GM18517 (cell line): Measurements from ENCODE around the gene MROH7.

Experiments
- ATAC-seq: cut with Tn5 transposase; IDR thresholded peaks from one replicate; pipeline ENCODE4 v1.9.1; 2021; ENCODE audit warnings: mild to moderate bottlenecking, moderate library complexity; ENCODE audit not compliant: unreplicated experiment

The MROH7 gene

DNA sequence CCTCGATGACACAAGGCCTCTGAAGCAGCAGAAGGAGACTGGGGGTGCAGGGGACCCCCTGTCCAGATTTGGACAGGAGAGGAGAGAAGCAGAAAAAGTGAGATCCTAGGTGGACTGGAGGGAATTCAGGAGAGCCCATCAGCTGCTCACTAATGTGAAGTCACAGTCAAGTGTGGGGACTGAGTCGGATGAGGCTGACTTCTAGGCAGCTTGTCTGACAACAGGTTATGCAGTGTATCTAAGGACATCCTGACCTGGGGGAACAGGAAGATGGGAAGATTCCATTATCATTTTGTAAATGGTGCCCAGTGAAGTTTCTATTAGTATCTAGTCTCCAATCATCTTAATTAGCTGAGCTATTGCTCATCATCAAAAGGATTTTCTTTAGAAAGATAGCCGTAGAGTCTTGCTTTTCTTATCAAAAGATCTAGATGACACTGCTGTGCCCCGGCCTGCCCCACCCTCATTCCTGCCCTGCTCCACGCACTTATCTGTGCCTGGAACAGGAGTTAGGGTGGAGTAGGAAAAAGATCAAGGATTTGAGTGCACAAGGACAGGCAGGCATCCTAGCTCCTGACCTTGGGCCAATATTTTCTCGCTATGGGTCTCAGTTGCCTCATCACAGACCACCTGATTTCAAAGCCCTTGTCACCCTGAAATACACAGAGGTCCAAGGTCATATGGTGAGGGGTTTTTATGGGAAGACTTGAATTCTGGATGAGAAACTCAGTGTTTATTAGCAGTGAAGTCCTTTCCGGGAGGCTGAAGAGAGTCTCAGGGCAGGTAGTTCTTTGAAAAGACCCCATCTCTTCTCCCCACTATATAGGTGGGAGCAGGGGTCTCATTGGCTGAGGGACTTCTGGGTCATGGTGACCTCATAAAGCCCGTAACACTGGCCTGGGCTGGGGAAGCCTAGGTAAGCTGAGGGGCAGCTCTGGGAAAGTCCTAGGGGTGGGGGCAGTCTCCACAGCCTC lies at the start of gene MROH7:
Gene MROH7, plus strand, starts transcription at position 924 of the 974 bp plus-strand sequence. CDS start 11,141 bp downstream, outside the sequence.
- no peak for ATAC-seq

DNA sequence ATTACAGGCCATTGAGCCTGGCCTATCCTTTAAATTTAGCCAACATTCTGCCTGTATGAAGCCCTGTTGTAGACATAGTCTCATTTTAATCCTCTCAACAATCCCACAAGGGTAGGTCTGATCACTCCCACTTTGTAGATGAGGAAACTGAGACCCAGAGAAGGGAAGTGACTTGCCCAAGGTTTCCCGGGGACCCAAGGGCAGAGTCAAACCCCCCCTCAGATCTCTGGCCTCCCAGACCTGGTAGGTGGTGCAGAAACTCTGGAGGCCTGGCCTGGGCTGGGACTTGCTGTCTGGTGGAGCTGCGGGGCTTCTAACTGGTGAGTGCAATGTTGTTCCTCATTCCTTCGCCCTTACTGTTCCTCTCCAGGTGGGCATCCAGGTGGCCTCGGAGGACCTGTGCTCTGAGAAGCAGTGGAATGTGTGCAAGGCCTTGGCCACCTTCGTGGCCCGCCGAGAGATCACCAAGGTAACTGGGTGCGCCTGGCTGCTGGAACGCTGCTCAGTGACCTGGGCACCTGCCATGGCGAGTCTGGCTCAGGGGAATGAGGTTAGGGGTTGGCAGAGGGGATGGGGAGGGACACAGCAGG lies 47.9 kb upstream of the MROH7 start:
- no peak for ATAC-seq

DNA sequence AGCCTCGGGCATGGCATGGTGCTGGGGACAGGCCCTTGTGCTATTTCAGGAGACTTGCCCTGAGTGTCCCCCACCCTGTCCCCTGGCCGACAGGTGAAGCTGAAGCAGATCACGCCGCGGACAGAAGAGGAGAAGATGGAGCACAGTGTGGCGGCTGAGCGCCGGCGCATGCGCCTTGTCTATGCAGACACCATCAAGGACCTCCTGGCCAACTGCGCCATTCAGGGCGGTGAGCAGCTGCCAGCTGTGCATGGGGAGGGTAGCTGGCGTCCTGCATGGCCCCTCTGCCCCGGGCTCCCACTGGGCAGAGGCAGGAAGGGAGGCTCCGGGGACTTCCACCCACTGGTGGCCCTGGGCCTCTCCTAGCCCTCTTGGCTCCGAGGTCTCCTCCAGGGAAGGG lies 47.1 kb upstream of the MROH7 start:
- ATAC-seq: no peak

DNA sequence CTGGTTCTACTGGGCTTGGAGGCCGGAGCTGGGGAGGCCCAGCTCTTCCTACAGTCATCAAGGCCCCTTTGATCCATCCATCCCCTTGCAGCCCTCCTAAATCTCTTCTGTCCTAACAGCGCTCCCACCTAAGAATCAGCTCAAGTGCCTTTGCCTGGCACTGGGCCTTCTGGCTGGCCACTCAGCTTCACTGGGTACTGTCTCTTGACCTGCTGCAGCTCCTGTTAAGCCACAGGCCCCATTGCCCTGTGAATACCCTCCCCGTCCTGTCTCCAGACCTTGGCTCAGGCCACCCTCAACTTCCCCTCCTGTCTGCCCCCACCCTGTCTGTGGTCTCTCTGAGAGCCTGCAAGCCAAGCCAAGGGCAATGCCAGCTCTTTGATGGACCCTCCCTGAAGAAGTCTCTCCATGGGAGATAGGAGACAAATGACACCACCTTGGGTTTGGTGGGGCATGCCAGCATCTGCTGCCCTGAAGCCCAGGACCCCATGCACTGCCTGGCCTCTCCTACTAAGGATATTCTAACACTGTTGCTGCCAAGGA lies 45.6 kb upstream of the MROH7 start:
- ATAC-seq: no peak

DNA sequence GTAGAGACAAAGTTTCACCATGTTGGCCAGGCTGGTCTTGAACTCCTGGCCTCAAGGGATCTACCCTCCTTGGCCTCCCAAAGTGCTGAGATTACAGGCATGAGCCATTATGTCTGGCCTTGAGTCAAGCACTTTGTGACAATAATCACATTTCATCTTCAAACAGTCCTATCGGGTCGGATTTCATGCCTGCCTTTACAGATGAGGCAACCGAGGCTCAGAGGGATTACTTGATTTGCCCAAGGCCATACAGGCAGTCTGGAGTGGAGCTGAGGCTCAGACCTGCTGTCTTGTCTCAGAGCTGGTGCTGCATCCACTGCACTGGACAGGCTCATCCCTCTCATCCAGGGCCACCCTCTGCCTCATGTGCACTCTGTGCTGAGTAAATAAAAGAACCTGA lies 44.8 kb upstream of the MROH7 start:
- ATAC-seq: no peak

DNA sequence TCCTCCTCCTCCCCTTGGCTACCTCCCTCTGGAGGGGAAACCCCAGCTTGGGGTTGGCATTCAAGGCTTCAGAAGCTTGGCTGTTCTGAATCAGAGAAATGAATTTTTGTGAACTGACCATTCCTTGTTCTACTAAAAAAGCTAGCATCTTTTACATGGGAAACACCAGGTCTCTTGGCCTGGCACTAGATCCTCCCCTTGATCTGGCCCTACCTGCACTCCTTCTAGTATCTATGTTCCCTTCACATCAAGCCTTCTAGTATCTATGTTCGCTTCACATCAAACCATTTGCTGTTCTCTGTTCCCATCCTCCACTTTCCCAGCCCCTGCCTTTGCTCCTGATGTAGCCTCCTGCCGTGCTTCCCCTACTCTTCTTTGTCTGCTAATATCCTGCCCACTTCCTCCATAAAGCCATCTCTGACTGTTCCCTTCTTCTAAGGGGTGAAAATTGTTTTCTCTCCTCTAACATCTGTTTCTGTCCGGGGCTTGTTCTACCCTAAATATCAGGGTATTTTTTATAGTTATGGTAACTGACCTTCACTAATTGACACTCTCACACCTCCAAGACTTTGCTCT lies 44.0 kb upstream of the MROH7 start:
- no peak for ATAC-seq

DNA sequence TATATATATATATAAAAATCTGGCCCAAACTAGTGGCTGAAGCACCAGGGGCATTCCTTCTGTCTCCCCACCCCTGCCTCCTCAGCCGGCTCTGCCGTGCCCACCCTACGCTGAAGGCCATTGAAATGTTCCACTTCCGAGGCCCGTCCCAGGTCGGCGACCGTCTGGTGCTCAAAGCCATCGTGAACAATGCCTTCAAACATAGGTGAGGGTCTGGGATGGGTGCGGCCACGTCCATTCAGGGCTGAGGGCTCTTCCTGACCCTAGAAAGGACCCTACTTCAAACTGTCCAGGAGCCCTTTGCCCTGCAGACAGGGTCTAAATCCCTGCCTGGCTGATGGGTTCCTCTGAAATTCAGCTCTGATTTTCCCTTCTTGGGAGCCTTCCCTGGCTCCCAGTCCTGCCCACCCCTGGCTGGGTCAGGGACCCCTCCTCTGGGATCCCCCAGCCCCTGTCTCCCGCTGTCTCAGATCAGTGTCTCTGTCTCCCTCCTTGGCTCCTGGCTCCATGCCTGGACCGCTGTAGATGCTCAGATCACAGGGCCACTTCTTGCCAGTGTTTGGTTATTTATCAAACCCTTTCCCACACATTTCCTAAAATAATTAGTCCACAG lies 42.3 kb upstream of the MROH7 start:
- ATAC-seq: no peak

DNA sequence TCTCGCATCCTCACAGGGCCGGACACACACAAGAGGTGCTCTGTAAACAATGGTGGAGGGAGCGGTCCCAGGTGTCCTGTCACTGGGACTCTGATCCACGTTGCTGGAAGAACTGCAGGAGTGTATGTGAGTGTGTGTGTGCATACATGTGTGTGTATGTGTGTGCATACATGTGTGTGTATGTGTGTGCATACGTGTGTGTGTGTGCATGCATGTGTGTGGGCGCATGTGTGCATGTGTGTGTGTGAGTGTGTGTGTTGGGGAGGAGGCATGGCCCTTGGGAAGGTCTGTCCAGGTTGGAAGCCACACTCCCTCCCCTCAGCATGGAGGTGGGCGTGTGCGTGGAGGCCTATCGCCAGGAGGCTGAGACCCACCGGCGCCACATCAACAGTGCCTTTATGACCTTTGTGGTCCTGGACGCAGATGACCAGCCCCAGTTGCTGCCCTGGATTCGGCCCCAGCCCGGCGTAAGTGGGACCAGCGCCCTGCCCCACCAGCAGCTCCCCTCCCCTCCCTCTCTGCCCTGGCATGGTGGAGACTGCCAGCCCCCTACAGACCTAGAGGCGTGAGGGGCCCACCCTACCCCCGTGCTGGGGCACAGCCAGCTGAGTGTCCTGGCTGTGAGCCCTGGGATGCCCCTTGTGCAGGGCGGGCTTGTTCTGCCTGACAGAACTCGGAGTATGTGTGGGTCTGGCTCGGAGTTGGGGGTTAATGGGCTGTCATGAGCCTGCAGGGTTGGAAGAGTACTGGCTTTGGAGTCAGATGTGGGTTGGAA lies 40.5 kb upstream of the MROH7 start:
- ATAC-seq: no peak

DNA sequence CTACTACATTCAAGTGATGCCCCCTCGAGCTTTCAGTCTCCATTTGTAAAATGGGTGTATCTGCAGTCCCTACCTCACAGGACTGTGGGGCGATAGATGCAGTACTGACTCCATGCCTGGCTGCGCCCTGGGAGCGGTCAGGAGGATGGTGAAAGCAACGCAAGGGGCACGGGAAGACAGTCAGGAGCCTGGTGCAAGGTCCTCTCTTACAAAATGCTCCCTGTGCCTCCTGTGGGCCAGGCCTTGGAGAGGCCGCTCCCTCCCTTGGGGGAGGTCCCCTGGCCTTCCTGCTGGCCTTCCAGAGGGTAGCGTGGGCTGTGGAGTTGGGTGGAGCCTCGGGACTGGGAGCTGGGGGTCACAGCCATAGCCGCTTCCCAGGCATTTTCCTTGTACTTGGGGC lies 39.9 kb upstream of the MROH7 start:
- ATAC-seq: no peak

DNA sequence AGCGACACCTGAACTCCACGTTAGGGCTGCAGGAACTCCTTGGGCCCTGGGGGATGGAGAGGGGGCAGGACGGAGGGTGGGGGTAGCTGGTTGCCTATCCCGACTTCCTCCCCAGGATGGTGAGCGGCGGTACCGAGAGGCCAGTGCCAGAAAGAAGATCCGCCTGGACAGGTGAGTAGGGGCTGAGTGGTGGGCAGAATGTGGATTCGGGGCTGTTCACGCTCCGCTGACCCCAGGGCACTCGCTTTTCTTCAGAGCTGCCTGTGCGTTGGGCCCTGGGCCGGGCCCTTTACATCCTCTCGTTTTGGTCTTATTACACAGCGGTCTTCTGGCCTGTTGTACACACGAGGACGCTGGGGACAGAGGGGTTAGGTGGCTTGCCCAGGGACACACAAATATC lies 39.0 kb upstream of the MROH7 start:
- no peak for ATAC-seq

DNA sequence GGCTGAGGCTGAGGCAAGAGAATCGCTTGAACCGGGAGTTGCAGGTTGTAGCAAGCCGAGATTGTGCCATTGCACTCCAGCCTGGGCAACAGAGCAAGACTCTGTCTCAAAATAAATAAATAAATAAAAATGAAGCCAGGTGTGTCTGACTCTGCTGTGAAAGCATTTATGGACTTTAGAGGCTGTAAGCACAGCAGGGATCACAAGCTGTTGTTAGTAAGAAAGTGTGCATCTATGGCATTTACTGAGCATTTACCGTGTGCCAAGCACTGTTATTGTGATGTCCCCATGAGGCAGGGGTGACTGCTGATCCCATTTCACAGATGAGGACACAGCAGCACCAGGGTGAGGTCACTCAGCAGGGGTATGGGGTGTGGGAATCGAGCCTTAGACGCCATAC lies 38.3 kb upstream of the MROH7 start:
- ATAC-seq: no peak

DNA sequence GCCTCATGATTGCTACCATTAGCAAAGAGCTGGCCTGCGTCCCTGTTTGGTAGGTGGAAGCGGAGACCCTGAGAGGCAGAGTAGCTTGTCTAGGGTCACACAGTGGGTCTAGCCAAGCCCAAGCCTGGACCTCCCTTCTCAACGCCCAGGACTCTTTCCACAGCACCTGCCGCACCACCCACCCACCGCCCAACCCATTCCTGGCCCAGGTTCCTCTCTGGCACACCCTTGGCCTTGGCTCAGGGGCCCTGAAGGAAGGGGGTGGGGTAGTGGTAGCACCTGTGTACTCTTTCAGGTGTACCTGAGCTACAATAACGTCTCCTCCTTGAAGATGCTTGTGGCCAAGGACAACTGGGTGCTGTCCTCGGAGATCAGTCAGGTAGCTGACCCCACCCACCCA lies 37.5 kb upstream of the MROH7 start:
- ATAC-seq: no peak

DNA sequence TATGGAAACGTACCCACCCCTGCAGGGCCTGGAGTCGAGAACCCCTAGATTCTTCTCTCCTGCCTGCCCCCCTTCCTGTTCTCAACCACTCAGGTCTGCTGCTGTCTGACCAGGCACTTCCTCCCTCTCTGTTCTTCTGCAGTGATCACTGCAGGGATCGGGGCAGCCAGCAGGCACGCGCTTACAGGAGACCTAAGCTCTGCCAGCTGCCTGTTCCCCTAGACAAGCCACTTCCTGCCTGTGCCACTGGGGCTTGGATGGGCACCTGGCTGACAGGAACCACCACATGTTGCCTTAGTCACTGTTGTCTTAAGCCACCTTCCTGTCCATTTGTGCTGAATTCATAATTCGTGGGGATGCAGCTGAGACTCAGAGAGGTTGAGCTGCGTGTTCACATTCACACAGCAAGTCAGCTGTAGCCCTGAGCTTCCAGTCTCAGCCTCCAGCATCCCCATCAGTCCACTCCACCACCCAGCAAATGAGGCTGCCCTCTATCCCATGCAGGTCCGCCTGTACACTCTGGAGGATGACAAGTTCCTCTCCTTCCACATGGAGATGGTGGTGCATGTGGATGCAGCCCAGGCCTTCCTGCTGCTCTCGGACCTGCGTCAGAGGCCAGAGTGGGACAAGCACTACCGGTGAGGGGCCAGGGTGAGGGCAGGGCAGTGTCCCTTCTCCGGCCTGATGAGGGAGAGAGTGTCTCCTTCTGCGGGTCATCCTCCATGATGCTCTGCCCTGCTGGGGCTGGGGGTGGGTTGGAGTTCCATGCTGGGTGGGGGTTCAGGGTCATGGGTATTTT lies 36.8 kb upstream of the MROH7 start:
- ATAC-seq: no peak

DNA sequence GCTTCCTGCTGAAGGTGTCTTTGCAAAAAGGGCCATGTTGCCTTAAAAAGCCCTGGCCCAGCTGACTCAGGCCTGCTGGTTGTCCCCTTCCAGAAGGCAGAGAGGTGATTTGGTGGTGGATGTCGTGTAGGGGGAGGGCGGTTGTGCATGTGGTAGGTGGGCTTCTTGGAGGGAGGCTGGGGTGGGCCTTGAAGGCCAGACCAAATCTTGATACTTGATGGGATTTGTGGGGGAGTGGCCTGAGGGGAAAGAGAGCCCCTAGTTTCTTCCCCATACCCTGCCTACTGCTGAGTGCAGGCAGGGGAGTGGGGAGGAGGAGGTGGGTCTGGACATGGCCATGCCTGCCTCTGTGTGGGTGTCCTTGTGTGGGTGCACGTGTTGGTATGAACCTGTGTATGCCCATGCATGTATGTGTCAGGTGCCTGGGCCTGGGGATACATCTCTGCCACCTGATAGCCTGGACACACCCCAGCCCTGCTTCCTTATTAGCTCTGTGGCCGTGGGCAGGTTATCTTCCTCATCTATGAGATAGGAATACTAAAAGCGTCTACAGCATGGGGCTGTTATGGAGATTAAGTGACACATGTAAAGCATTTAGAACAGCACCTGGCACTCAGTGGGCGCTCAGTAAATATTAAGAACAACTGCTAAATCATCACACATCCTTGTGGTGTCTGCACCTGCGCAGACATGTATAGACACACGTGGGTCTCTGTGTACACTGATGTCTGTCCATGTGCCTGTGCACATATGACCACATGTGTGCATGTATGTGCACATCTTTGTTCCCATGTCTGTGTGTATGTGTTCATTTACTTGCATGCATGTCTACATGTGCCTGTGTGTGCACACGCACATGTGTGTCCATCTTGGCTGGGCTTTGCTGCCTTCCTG lies 35.2 kb upstream of the MROH7 start:
- no peak for ATAC-seq

DNA sequence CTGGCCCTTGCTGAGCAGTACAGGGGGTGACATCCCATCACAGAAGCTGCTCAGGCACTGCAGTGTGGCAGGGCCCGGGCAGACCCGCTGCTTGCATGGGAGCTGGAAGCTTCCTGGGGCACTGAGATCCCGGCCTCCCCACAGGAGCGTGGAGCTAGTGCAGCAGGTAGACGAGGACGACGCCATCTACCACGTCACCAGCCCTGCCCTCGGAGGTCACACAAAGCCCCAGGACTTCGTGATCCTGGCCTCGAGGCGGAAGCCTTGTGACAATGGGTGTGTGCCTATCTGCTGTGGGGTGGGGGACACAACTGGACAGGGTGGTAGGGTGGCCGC lies 34.6 kb upstream of the MROH7 start:
- ATAC-seq: no peak

DNA sequence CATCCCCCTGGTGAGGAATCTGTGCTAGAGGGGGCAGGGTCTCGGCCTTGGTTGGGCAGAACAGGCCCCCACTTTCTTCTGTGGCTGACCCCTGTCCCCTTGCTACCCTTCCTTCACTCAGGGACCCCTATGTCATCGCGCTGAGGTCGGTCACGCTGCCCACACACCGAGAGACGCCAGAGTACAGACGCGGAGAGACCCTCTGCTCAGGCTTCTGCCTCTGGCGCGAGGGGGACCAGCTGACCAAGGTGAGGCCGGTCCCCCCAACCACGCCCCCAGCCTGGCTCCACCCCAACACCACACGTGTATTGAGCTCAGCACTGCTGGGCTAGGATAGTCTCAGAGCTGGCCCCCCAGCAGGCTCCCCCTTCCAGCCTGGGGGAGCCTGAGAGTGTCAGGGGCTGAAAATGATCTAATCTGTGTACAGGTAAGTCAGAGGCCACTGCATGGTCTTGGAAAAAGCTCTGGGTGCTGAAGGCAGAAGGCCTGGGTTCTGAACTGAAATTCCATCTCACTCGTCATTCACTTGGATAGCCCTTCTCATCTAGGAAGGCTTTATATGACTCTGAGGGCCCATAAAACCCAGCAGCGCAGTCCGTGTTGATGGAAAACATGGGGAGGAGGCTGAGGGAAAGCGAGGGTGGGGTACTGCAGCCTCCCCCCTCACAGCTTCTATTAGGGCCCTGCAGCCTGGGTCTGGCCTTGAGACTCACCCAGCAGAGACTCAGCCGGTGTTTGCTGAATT lies 33.6 kb upstream of the MROH7 start:
- no peak for ATAC-seq

DNA sequence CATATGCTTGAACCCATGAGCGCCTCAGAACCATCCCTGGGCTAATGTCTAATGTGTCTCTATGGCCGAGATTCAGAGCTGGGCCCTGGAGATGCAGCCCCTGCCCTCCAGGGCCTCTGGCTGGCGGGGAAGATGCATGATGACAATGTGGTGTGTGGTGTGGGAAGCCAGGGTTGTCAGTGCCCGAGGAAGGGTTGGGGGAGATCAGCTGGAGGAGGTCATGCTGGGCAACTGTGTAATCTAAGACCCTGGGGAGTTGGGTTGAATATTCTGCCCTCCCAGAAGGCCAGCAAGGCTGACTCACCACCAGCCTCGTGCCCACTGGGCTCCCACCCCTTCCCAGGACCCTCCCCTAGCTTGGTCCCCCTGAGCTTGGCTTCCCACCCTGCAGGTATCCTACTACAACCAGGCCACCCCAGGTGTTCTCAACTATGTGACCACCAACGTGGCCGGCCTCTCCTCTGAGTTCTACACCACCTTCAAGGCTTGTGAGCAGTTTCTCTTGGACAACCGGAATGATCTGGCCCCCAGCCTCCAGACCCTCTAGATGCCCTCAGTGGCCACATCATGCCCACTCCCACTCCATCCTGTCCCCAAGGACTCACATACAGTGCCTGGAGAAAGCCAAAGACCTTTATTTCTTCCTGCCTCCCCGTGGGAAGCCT lies 32.9 kb upstream of the MROH7 start:
- no peak for ATAC-seq
